Measurements from ENCODE around the gene DKK1. TPM values are rescaled to one million over a fixed set of nuclear protein-coding genes. Genes with fewer than 3 reads are reported as not detected.
A peak's percentile ranks its signal among the peaks of the same experiment; 100 is the strongest.

DKK1 gene
- total RNA-seq, 1 experiment from 2014 or later = 75.2 TPM

- H3K27ac ChIP-seq = peak overlapping the region; percentile 27; the same call in 1 of the 2 replicates
- no peaks in the 10 kb centered on the region for H3K9me2 ChIP-seq (ENCODE audit: insufficient read depth)
- DNase-seq = no peak
- peaks cover 9% of the 10 kb centered on the region; the same call in 1 of the 2 replicates for H3K36me3 ChIP-seq (ENCODE audit: low read depth)
- POLR2A ChIA-PET (ENCODE audit: unreplicated experiment) = interaction anchor here (0.7 kb wide), 2 partner anchors 55 to 252 kb away, joined by 3 to 12 read pairs; no protein-coding TSS in a partner anchor
- H3K4me1 ChIP-seq (replicated peaks; ENCODE audit: insufficient read depth) = peaks cover 39% of the 10 kb centered on the region
- H3K4me3 ChIP-seq = peak overlapping the region; percentile 81
- TF ChIP-seq, protein P1, sequence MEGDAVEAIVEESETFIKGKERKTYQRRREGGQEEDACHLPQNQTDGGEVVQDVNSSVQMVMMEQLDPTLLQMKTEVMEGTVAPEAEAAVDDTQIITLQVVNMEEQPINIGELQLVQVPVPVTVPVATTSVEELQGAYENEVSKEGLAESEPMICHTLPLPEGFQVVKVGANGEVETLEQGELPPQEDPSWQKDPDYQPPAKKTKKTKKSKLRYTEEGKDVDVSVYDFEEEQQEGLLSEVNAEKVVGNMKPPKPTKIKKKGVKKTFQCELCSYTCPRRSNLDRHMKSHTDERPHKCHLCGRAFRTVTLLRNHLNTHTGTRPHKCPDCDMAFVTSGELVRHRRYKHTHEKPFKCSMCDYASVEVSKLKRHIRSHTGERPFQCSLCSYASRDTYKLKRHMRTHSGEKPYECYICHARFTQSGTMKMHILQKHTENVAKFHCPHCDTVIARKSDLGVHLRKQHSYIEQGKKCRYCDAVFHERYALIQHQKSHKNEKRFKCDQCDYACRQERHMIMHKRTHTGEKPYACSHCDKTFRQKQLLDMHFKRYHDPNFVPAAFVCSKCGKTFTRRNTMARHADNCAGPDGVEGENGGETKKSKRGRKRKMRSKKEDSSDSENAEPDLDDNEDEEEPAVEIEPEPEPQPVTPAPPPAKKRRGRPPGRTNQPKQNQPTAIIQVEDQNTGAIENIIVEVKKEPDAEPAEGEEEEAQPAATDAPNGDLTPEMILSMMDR (conservative IDR thresholded peaks at IDR 0.05) = no peak
- TF ChIP-seq EZH2 (IDR thresholded peaks at IDR 0.05; ENCODE audit: low read depth) = no peak
- H3K27me3 ChIP-seq (ENCODE audit: insufficient read depth, low read depth) = no peaks in the 10 kb centered on the region
- peaks cover 12% of the 10 kb centered on the region; the same call in 1 of the 2 replicates for H3F3A ChIP-seq (ENCODE audit: insufficient read depth, low read depth)
- no TSS peak for BruUV-seq (replicated peaks)
- H3K9me3 ChIP-seq (ENCODE audit: insufficient read depth, low read depth) = no peaks in the 10 kb centered on the region; the same call in none of the 2 replicates
- peaks cover 28% of the 10 kb centered on the region for H3K79me2 ChIP-seq (ENCODE audit: low read depth)
- peak overlapping the region; percentile 93 for H3K4me2 ChIP-seq
- H2AFZ ChIP-seq = peak overlapping the region; percentile 95
- H4K20me1 ChIP-seq (ENCODE audit: insufficient read depth) = no peaks in the 10 kb centered on the region
- intact Hi-C loops (cut with micrococcal nuclease; ENCODE audit: unreplicated experiment) = loop anchor here (1.0 kb wide), 1 partner anchor 254 kb away; no protein-coding TSS in a partner anchor
- CTCF ChIA-PET = interaction anchor here (0.6 to 2.0 kb wide), 4 partner anchors 74 to 378 kb away, joined by 5 to 15 read pairs (median 8); no protein-coding TSS in a partner anchor
These were observed 1.2 kb upstream of the DKK1 start for GRCh38 chr10:52312942-52313255.

GRCh38 chr10:52313256-52313932 lies 687 bp upstream of the DKK1 start:
- H3K36me3 ChIP-seq (ENCODE audit: low read depth) = peaks cover 14% of the 10 kb centered on the region; the same call in 1 of the 2 replicates
- no peaks in the 10 kb centered on the region for H4K20me1 ChIP-seq (ENCODE audit: insufficient read depth)
- H3K9me3 ChIP-seq (ENCODE audit: insufficient read depth, low read depth) = no peaks in the 10 kb centered on the region; the same call in none of the 2 replicates
- peaks cover 17% of the 10 kb centered on the region for H3F3A ChIP-seq (ENCODE audit: insufficient read depth, low read depth)
- peak; percentile 31 to 49 for DNase-seq
- ChIA-PET POLR2A (ENCODE audit: unreplicated experiment) (interaction anchor here (0.7 to 1.2 kb wide), 5 partner anchors 55 to 251 kb away, joined by 3 to 12 read pairs (median 7); no protein-coding TSS in a partner anchor), CTCF (interaction anchor here (0.6 to 2.0 kb wide), 6 partner anchors 74 to 378 kb away, joined by 4 to 15 read pairs (median 6); no protein-coding TSS in a partner anchor)
- peaks cover 44% of the 10 kb centered on the region for H3K4me1 ChIP-seq (replicated peaks; ENCODE audit: insufficient read depth)
- H2AFZ ChIP-seq = peak overlapping the region; percentile 95
- H3K79me2 ChIP-seq (ENCODE audit: low read depth) = peaks cover 28% of the 10 kb centered on the region
- peak overlapping the region; percentile 93 for H3K4me2 ChIP-seq
- H3K27me3 ChIP-seq (ENCODE audit: insufficient read depth, low read depth) = no peaks in the 10 kb centered on the region
- BruUV-seq (replicated peaks) = TSS peak; percentile 29
- no peaks in the 10 kb centered on the region for H3K9me2 ChIP-seq (ENCODE audit: insufficient read depth)
- intact Hi-C loops (cut with micrococcal nuclease; ENCODE audit: unreplicated experiment) = loop anchor here (1.0 kb wide), 1 partner anchor 254 kb away; no protein-coding TSS in a partner anchor
- peak overlapping the region; percentile 81 for H3K4me3 ChIP-seq
- peak overlapping the region; percentile 27 for H3K27ac ChIP-seq
- no peak for TF ChIP-seq EZH2 (IDR thresholded peaks at IDR 0.05; ENCODE audit: low read depth)

DNA sequence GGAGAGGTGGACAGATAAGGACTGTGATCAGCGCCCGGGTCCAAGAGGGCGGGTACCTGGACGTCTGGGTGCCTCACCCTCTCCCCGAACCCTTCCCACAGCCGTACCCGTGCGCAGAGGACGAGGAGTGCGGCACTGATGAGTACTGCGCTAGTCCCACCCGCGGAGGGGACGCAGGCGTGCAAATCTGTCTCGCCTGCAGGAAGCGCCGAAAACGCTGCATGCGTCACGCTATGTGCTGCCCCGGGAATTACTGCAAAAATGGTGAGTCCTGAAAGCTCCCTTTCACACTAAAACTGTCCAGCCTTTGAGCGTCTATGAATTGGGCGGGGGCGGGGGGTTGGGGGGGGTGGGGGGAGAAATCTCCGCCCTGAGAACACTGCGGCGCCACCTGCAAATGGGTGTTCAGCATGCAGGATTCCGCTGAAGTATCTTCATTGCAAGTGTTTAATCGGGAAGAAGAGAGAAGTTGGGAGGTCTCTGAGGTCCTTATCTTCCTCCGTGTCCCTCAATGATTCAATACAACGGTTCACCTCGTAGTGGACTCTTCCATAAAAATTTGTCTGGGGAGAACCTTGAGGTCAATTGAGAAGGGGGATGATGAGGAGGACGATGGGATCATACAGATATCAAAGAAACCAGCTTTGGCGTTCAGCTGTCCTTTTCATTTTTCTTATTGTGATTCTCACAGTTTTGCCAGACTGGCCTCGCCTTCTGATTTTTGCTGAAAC lies 906 bp downstream of the DKK1 start:
- Histone ChIP-seq H3K27me3 (ENCODE audit: insufficient read depth, low read depth) (no peaks in the 10 kb centered on the region), H3K4me2 (peak overlapping the region; percentile 93), H3K79me2 (ENCODE audit: low read depth) (peaks cover 28% of the 10 kb centered on the region), H3K9me2 (ENCODE audit: insufficient read depth) (no peaks in the 10 kb centered on the region), H3K4me3 (peak overlapping the region; percentile 81), H3F3A (ENCODE audit: insufficient read depth, low read depth) (peaks cover 31% of the 10 kb centered on the region), H3K36me3 (ENCODE audit: low read depth) (peaks cover 14% of the 10 kb centered on the region; the same call in 1 of the 2 replicates), H3K4me1 (replicated peaks; ENCODE audit: insufficient read depth) (peaks cover 57% of the 10 kb centered on the region), H3K27ac (peak overlapping the region; percentile 27; the same call in 1 of the 2 replicates), H3K9me3 (ENCODE audit: insufficient read depth, low read depth) (peaks cover 3% of the 10 kb centered on the region), H4K20me1 (ENCODE audit: insufficient read depth) (no peaks in the 10 kb centered on the region), H2AFZ (peak overlapping the region; percentile 95)
- ChIA-PET POLR2A (ENCODE audit: unreplicated experiment) (interaction anchor here (0.6 to 1.2 kb wide), 3 partner anchors 64 to 176 kb away, joined by 4 to 7 read pairs (median 5); no protein-coding TSS in a partner anchor), CTCF (interaction anchor here (0.6 to 1.4 kb wide), 2 partner anchors 173 to 203 kb away, joined by 8 read pairs; no protein-coding TSS in a partner anchor)
- no TSS peak for BruUV-seq (replicated peaks)
- no peak for TF ChIP-seq EZH2 (IDR thresholded peaks at IDR 0.05; ENCODE audit: low read depth)
- TF ChIP-seq, protein P1 (conservative IDR thresholded peaks at IDR 0.05) = no peak
- intact Hi-C loops (cut with micrococcal nuclease; ENCODE audit: unreplicated experiment) = loop anchor here (1.0 kb wide), 2 partner anchors 139 to 174 kb away; no protein-coding TSS in a partner anchor
- peak in 1 of 2 experiments; percentile 41 for DNase-seq

All from PC-9 (cell line).